Measurements from ENCODE around the gene MIB2. TPM values are rescaled to one million over a fixed set of nuclear protein-coding genes. Genes with fewer than 3 reads are reported as not detected.

The MIB2 gene
- total RNA-seq, 1 donor from 2014 or later = 66.8 TPM

- no peaks in the 10 kb centered on the region for H3K9me3 ChIP-seq
- intact Hi-C loops (cut with DNase I) = no loop called here
- peak overlapping the region; percentile 92 to 94 for H3K4me3 ChIP-seq
- H3K27ac ChIP-seq = peak overlapping the region; percentile 100
- H3K4me1 ChIP-seq = peaks cover 40% of the 10 kb centered on the region
- peaks cover 0 to 9% of the 10 kb centered on the region in 2 donors for H3K36me3 ChIP-seq
- DNase-seq (ENCODE audit: extremely low spot score in 2 of 2) = no peak
- TF ChIP-seq POLR2AphosphoS5 (IDR thresholded peaks at IDR 0.05; ENCODE audit: insufficient read depth in 1 of 2, low read depth in 1 of 2) = no peak
- TF ChIP-seq POLR2A (IDR thresholded peaks at IDR 0.05) = no peak
- TF ChIP-seq CTCF (IDR thresholded peaks at IDR 0.05) = no peak
- no peaks in the 10 kb centered on the region for H3K27me3 ChIP-seq
Measured at GRCh38 chr1:1616045-1616790, 918 bp downstream of the MIB2 start.

GRCh38 chr1:1616838-1617237 lies 1.5 kb downstream of the MIB2 start:
- Histone ChIP-seq H3K9me3 (no peaks in the 10 kb centered on the region), H3K36me3 (peaks cover 0 to 9% of the 10 kb centered on the region in 2 donors), H3K4me3 (peak overlapping the region; percentile 92 to 94), H3K27ac (no peak overlapping the region), H3K4me1 (peaks cover 40% of the 10 kb centered on the region), H3K27me3 (no peaks in the 10 kb centered on the region)
- intact Hi-C loops (cut with DNase I) = no loop called here
- TF ChIP-seq POLR2AphosphoS5 (IDR thresholded peaks at IDR 0.05; ENCODE audit: insufficient read depth in 1 of 2, low read depth in 1 of 2) = no peak
- no peak for TF ChIP-seq CTCF (IDR thresholded peaks at IDR 0.05)
- no peak for TF ChIP-seq POLR2A (IDR thresholded peaks at IDR 0.05)
- no peak for DNase-seq (ENCODE audit: extremely low spot score in 2 of 2)

- H3K27me3 ChIP-seq = no peaks in the 10 kb centered on the region
- peaks cover 0 to 9% of the 10 kb centered on the region in 2 donors for H3K36me3 ChIP-seq
- H3K4me3 ChIP-seq = no peak overlapping the region
- intact Hi-C loops (cut with DNase I) = no loop called here
- no peak for TF ChIP-seq CTCF (IDR thresholded peaks at IDR 0.05)
- no peak for TF ChIP-seq POLR2A (IDR thresholded peaks at IDR 0.05)
- no peak for TF ChIP-seq POLR2AphosphoS5 (IDR thresholded peaks at IDR 0.05; ENCODE audit: insufficient read depth in 1 of 2, low read depth in 1 of 2)
- H3K4me1 ChIP-seq = peaks cover 40% of the 10 kb centered on the region
- no peak overlapping the region for H3K27ac ChIP-seq
- no peak for DNase-seq (ENCODE audit: extremely low spot score in 2 of 2)
- no peaks in the 10 kb centered on the region for H3K9me3 ChIP-seq
Measured at GRCh38 chr1:1617516-1617915, 2.2 kb downstream of the MIB2 start.

GRCh38 chr1:1617925-1618324 lies 2.6 kb downstream of the MIB2 start:
- peaks cover 40% of the 10 kb centered on the region for H3K4me1 ChIP-seq
- intact Hi-C loops (cut with DNase I) = no loop called here

More at GRCh38 chr1:1617925-1618324, 2.6 kb downstream of the MIB2 start:
- Histone ChIP-seq H3K27ac (no peak overlapping the region), H3K27me3 (no peaks in the 10 kb centered on the region), H3K9me3 (no peaks in the 10 kb centered on the region), H3K4me3 (no peak overlapping the region), H3K36me3 (peaks cover 0 to 9% of the 10 kb centered on the region in 2 donors)
- no peak for DNase-seq (ENCODE audit: extremely low spot score in 2 of 2)
- TF ChIP-seq CTCF (IDR thresholded peaks at IDR 0.05) (no peak), POLR2A (IDR thresholded peaks at IDR 0.05) (no peak), POLR2AphosphoS5 (IDR thresholded peaks at IDR 0.05; ENCODE audit: insufficient read depth in 1 of 2, low read depth in 1 of 2) (no peak)

Measured in vagina (tissue), 2 donors.